MM.1S (cell line): ENCODE data around the gene KRT35.

Experiments used
- CTCF ChIP-seq: fragments of 300-600 bp; sonication (generic); IDR thresholded peaks from 2 replicates; pipeline ENCODE4 v1.5.1; 2016; ENCODE audit warnings: antibody characterized with exemption, low read length, mixed read lengths
- EZH2phosphoT487 ChIP-seq: fragments of 300-600 bp; sonication (generic); IDR thresholded peaks from 2 replicates; pipeline ENCODE4 v1.6.1; 2018; ENCODE audit warnings: antibody characterized with exemption, low read length

DNA sequence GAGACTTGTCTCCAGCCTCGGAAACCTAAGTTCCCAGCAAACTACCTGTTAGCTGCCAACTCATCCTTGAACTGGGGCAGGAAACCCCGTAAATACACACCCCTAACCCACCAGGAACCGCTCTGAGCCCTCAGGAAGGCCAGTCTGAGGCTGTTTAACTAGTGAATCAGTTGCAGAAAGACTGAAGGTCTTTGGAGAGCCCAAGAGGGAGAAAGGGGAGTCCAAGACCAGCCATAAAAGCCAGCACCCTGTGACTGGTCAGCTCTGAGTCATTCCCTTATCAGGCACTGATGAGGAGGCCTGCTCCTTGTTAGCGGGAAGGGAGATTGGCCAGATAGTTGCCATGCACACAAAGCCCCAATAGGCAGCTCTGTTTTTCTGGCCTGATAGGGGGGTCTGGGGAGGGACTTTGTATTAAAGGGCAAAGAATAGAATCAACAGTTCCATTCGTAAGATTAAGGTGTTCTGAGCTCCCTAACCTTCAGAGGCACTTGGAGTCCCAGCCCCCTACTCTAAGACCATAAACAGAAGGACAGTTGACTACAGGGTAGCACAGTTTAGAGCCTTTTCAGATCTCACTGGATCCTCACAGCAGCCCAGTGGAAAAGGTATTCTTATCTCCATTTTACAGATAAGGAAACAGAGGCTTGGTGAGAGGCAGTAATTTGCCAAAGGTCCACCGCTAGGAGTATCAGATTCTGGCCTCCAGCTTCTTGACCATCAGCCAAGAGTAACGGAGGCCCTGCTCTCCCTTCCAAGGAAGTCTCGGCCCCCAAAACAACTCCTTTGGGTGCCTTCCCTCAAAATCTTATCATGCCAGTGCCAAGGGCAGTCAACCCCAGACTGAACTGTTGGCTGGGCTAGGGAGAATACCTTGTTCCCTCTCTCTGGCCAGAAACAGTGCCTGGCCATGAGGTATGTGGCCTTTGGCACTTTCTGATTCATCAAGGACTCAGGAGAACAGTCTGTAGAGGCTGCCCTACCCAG, 49.4 kb upstream of the KRT35 start:
- TF ChIP-seq CTCF, result no peak
- TF ChIP-seq EZH2phosphoT487, result no peak
